ENCODE measurements around the gene EXT2.

EXT2 gene

GRCh38 chr11:44071157-44071556 lies 24.3 kb upstream of the EXT2 start:
- no peak for DNase-seq (ENCODE audit: low read depth in 1 of 2, low spot score in 1 of 2)
- no peak for TF ChIP-seq GABPA (IDR thresholded peaks at IDR 0.05; ENCODE audit: low read depth)
- Histone ChIP-seq H3K27ac (replicated peaks) (no peak overlapping the region), H3K4me3 (replicated peaks; ENCODE audit: insufficient read depth, low read length) (no peak overlapping the region), H3K27me3 (ENCODE audit: insufficient read depth, poor library complexity, severe bottlenecking) (no peaks in the 10 kb centered on the region)

- TF ChIP-seq CTCF (IDR thresholded peaks at IDR 0.05; ENCODE audit: insufficient read depth, low read length) (no peak), GABPA (IDR thresholded peaks at IDR 0.05; ENCODE audit: low read depth) (no peak), POLR2AphosphoS5 (IDR thresholded peaks at IDR 0.05; ENCODE audit: low read depth) (no peak), SPI1 (IDR thresholded peaks at IDR 0.05; ENCODE audit: borderline replicate concordance, low read depth) (no peak), REST (IDR thresholded peaks at IDR 0.05; ENCODE audit: insufficient replicate concordance, low read depth) (no peak)
- no peak for DNase-seq (ENCODE audit: low read depth in 1 of 2, low spot score in 1 of 2)
- H3K27me3 ChIP-seq (ENCODE audit: insufficient read depth, poor library complexity, severe bottlenecking), result no peaks in the 10 kb centered on the region
- H3K4me3 ChIP-seq (replicated peaks; ENCODE audit: insufficient read depth, low read length), result no peak overlapping the region
- H3K27ac ChIP-seq (replicated peaks), result no peak overlapping the region
These were observed 22.5 kb upstream of the EXT2 start for GRCh38 chr11:44072757-44073658.

- no peak overlapping the region for H3K4me3 ChIP-seq (replicated peaks; ENCODE audit: insufficient read depth, low read length)
- no peak overlapping the region for H3K27ac ChIP-seq (replicated peaks)
- DNase-seq (ENCODE audit: low read depth in 1 of 2, low spot score in 1 of 2), result no peak
- TF ChIP-seq POLR2AphosphoS5 (IDR thresholded peaks at IDR 0.05; ENCODE audit: low read depth), result no peak
- no peak for TF ChIP-seq GABPA (IDR thresholded peaks at IDR 0.05; ENCODE audit: low read depth)
- TF ChIP-seq CTCF (IDR thresholded peaks at IDR 0.05; ENCODE audit: insufficient read depth, low read length), result no peak
- TF ChIP-seq REST (IDR thresholded peaks at IDR 0.05; ENCODE audit: insufficient replicate concordance, low read depth), result no peak
- TF ChIP-seq SPI1 (IDR thresholded peaks at IDR 0.05; ENCODE audit: borderline replicate concordance, low read depth), result no peak
- no peaks in the 10 kb centered on the region for H3K27me3 ChIP-seq (ENCODE audit: insufficient read depth, poor library complexity, severe bottlenecking)
These were observed 16.7 kb upstream of the EXT2 start for GRCh38 chr11:44078794-44079193.

- TF ChIP-seq GABPA (IDR thresholded peaks at IDR 0.05; ENCODE audit: low read depth) (no peak), SPI1 (IDR thresholded peaks at IDR 0.05; ENCODE audit: borderline replicate concordance, low read depth) (no peak), REST (IDR thresholded peaks at IDR 0.05; ENCODE audit: insufficient replicate concordance, low read depth) (no peak), CTCF (IDR thresholded peaks at IDR 0.05; ENCODE audit: insufficient read depth, low read length) (no peak), POLR2AphosphoS5 (IDR thresholded peaks at IDR 0.05; ENCODE audit: low read depth) (no peak)
- H3K27me3 ChIP-seq (ENCODE audit: insufficient read depth, poor library complexity, severe bottlenecking), result no peaks in the 10 kb centered on the region
- H3K27ac ChIP-seq (replicated peaks), result no peak overlapping the region
- H3K4me3 ChIP-seq (replicated peaks; ENCODE audit: insufficient read depth, low read length), result no peak overlapping the region
- DNase-seq (ENCODE audit: low read depth in 1 of 2, low spot score in 1 of 2), result no peak
These were observed 16.1 kb upstream of the EXT2 start for GRCh38 chr11:44079376-44079775.

Data from HL-60 (cell line).